Stimulated activated CD8-positive, alpha-beta memory T cell treated with anti-CD3 and anti-CD28 coated beads, Interleukin-7, amount 100 ng/mL, for 48 hours (primary cell): ENCODE measurements around the gene APBA2.
"Not testable (repeated sequence)": the region's sequence is repeated elsewhere in the genome, so short reads cannot be mapped to it uniquely, and the experiment has no call there.

Experiments used
- DNase-seq, 2 donors: peaks; one replicate each; pipeline ENCODE4 v3.0.0-alpha.2; 2020; ENCODE audit warnings: low read depth in 1 of 2; ENCODE audit errors: extremely low read depth in 1 of 2

APBA2 gene

DNA sequence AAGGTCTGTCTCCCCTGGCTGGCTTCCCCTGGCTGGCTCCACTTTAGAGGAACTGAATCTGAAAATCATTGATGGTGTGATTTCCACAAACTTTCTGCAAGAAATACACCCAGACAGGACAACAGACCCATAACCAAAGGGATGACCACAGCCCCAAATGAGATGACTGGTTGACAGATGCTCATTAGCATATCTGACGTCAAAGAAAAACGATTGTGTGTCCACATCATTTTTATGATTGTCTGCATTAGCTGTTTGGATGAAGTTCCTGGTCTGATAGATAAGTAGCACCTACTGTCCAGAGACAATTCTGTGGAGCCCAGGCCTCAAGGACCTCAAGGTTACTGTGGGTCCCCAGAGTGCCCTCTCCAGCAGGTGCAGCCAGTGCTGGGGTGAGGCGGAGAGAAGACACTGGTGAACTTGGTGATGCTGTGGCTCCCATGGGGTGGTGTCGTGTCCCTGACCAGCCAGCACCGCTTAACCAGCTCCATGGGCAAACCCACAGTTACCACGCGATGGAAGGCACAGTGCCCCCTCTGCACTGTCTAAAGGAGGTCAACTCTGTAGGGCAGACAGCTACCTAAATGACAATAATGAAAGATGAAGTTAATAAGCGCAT is 256.5 kb downstream of the APBA2 start:
- DNase-seq, result no peak

DNA sequence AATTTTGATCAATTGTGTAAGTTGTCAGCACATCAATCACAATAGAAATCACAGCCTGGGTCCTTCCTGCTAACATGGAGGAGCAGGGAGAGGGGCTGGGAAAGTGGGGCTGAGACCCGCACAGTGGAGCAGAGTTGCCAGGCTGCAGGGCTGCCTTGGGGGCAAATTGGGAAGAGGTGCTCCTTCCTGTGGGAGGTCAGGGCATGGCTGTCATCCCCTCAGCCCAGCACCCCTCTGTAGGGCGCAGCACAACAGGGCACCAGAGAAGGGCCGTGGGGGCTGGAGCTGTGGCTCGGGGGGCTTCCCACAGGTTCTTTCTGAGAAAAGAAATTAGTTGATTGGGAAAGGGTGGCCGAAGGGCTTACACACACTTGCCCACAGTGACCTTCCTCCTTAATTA is 257.5 kb downstream of the APBA2 start:
- DNase-seq, result no peak

DNA sequence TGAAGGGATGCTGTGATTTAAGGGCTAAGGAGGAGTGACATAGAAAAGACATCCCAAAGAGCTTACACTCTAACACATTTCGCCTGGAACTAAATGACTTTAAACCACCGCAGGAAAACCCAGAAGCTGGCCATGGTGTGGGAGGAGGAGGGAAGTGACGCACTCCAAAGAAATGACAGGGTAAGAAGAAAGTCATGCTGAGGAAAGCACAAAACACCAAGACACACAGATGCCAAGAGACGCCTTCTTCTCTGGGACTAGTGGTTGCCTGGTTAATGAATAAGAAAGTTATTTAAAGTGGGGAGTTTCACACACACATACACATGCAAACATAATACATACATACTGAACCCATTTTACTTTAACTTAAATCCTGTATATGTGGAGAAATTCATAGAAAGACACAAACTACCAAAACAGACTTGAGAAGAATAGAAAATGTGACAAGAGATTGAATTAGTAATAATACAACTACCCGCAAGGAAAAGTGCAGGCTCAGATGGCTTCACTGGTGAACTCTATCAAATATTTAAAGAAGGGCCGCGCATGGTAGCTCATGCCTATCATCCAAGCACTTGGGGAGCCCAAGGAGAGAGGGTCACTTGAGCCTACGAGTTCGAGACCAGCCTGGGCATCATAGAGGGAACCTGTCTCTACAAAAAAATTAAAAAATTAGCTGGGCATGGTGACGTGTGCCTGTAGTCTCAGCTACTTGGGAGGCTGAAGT is 258.3 kb downstream of the APBA2 start:
- DNase-seq, result no peak

DNA sequence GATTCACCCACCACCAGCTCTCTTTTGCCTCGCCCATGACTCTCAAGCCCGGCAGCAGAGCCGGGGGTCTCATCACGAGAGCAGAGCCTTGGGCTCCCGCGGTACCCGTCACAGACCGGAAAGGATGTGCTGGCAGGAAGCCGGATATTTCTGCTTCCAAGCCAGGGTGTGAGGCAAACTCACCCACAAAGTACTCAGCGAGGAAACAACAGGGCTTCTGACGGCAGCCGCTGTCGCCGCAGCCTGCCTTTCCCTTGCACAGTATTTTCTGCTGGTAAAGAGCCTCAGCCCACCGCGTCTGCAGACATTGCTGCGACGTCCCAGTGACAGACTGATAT is 263.9 kb downstream of the APBA2 start:
- DNase-seq, result no peak

DNA sequence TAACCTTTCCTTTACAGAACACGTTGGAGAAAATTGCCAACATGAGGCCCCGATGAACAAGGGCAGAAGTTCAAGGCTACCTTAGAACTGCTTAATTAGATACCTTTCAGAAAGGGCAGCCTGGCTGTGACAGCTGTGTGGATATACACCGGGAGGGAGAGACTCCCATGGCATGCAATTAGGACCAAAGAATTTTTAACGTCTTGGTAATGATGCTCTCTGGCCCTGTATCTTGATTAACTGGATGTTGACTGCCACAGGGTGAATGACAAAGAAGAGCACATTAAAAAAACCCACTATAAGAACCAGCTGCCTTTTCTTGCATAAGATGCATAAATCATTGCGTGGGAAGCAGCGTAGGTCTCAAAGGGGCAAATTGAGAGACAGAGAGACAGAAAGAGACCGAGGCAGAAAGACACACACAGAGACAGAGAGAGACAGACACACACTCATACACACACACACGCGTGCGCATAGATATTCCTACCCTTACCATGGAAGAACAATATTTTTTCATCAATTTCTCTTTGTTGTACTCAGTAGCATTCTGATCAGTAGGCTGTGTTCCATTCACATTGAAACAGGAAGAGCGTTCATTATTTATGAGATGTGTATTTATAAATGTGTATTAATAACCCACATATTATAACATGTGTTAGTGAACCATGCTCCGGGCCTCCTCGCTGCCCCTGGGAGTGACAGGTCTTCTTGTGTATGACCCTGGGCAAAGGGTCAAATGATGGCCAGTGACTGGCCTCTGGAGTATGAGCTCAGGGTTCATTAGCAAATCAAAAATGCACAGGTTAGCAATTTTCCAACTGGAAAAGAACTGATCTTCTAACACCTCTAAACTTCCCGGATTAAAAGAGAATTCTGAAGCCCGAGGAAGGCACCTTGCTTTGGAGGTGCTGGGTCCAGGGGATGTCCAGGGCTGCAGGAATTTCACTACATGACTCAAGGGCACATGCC is 265.0 kb downstream of the APBA2 start:
- no peak for DNase-seq

DNA sequence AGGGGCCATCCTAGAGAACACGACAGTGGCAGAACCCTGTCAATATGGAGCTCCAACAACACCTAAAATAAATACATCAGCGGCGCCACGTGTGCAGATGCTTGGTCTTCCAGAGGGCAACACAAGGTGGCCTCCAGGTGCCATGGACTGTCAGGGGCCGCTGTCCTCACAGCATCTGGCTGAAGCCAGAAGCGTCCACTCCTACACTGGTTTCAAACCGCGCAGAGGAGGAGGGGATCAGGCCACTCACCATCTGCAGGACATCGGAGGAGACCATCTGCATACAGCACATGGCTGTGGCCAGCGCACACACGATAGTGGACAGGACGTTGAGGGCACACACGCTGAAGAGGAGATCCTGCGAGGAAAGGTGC is 265.7 kb downstream of the APBA2 start:
- DNase-seq, result no peak

DNA sequence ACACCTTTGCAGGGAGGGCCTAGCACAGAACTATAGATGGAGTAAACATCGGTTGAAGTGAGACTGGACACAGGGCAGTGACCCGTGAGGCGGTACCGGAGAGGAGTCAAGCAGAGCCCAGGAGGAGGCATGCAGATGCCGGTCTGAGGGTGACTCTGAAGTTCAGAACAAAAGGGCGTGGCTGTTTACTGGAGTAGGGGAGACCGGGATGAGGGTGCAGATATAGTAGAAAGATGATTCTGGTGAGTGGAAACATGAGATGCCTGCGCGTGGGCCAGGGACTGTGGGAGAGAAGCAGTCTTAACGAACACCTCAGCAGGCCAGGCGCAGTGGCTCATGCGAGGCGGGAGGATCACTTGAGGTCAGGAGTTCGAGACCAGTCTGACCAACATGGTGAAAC is 270.7 kb downstream of the APBA2 start:
- no peak for DNase-seq

DNA sequence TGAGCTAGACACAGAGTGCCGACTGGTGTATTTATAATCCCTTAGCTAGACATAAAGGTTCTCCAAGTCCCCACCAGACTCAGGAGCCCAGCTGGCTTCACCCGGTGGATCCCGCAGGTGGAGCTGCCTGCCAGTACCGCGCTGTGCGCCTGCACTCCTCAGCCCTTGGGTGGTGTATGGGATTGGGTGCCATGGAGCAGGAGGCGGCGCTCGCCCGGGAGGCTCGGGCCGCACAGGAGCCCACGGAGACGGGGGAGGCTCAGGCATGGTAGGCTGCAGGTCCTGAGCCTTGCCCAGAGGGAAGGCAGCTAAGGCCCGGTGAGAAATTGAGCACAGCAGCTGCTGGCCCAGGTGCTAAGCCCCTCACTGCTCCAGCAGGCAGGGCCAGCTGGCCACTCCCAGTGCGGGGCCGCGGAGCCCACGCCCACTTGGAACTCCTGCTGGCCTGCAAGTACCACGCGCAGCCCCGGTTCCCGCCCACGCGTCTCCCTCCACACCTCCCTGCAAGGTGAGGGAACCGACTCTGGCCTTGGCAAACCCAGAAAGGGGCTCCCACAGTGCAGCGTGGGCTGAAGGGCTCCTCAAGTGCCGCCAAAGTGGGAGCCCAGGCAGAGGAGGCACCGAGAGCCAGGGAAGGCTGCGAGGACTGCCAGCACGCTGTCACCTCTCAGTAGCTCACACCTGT is 274.1 kb downstream of the APBA2 start:
- no peak for DNase-seq

DNA sequence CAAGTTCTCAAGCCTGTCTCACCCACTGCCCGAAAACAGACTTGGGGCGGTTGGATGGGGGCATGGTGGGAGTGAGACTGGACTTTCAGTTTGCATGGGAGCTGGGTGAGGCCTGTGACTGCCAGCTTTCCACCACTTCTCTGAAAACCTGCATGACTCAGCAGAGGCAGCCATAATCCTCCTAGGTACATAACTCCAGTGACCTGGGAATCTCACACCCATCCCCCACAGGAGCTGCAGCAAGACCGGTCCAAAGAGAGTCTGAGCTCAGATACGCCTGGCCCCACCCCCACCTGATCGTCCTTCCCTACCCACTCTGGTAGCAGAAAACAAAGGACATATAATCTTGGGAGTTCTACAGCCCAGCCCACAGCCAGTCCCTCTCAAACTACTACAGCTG is 276.6 kb downstream of the APBA2 start:
- no peak for DNase-seq

DNA sequence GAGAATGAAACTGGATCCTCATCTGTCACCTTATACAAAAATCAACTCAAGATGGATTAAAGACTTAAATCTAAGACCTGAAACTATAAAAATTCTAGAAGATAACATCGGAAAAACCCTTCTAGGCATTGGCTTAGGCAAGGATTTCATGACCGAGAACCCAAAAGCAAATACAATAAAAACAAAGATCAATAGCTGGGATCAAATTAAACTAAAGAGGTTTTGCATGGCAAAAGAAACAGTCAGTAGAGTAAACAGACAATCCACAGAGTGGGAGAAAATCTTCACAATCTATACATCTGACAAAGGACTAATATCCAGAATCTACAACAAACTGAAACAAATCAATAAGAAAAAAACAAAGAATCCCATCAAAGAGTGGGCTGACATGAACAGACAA is 281.3 kb downstream of the APBA2 start:
- not testable (repeated sequence) for DNase-seq
